ENCODE data around the gene ESR2. TPM values are rescaled to one million over a fixed set of nuclear protein-coding genes. Genes with fewer than 3 reads are reported as not detected.

ESR2 gene
- total RNA-seq, 4 donors from 2014 or later = 0.27 to 1.0 (median 0.78) TPM; not detected in 1

DNA sequence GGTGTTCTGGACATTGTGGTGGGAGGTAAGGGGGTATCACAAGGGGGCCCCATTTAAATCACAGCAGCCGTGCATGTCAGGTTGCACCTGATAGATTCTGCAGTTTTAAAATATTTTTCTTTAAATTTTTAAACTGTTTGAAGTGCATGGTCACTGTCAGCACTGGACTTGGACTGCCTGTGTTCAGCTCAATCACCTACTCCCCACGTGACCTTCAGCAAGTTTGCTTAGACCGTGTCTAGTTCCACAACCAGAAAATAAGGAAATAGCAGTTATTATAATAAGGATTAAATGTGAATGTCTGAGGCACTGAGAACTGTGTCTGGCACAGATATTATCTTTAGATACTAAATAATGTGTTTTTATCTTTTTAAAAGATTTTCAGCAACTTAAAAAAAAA, 64.7 kb downstream of the ESR2 start:
- WGBS, 2 donors = 87 to 91% methylated on average over 3 of the region's 3 CpGs
- H3K27me3 ChIP-seq = no peaks in the 10 kb centered on the region
- no peak overlapping the region for H3K27ac ChIP-seq
- no peak for DNase-seq
- TF ChIP-seq POLR2A (IDR thresholded peaks at IDR 0.05) (no peak), CTCF (IDR thresholded peaks at IDR 0.05) (no peak)
- H3K4me1 ChIP-seq = no peaks in the 10 kb centered on the region
- intact Hi-C loops (cut with DNase I) = no loop called here
- H3K4me3 ChIP-seq (replicated peaks in 1 of 3) = no peak overlapping the region
- H3K36me3 ChIP-seq = peaks cover 47 to 51% of the 10 kb centered on the region in 2 donors
- H3K9me3 ChIP-seq = no peaks in the 10 kb centered on the region

DNA sequence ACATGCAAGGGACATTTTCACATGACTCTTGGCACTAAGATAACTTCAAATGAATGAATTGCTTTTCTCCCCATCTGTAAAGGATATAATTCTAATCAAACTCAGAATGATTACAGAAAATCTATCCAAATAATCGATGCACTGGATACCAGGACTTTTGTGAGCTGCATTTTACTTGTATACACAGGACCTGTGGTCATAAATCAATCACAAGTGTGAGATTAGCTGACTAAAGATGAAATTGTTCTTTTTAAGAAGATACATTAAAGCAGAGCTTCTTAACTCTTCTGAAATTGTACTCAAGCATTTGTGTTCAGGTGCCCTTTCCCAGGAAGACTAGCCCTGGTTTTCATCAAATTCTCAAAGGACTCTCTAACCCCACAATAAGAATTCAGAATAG, 66.3 kb downstream of the ESR2 start:
- WGBS, 2 donors = 93 to 100% methylated on average over 1 of the region's 1 CpG
- intact Hi-C loops (cut with DNase I) = no loop called here
- peaks cover 61 to 67% of the 10 kb centered on the region in 2 donors for H3K36me3 ChIP-seq
- H3K27ac ChIP-seq = no peak overlapping the region
- no peak overlapping the region for H3K4me3 ChIP-seq (replicated peaks in 1 of 3)
- H3K4me1 ChIP-seq = no peaks in the 10 kb centered on the region
- H3K9me3 ChIP-seq = no peaks in the 10 kb centered on the region
- no peak for TF ChIP-seq CTCF (IDR thresholded peaks at IDR 0.05)
- TF ChIP-seq POLR2A (IDR thresholded peaks at IDR 0.05) = no peak
- no peaks in the 10 kb centered on the region for H3K27me3 ChIP-seq
- DNase-seq = no peak

- H3K4me3 ChIP-seq (replicated peaks in 1 of 3) = no peak overlapping the region
- DNase-seq = no peak
- peaks cover 85 to 87% of the 10 kb centered on the region in 2 donors for H3K36me3 ChIP-seq
- no peak overlapping the region for H3K27ac ChIP-seq
- TF ChIP-seq POLR2A (IDR thresholded peaks at IDR 0.05) (no peak), CTCF (IDR thresholded peaks at IDR 0.05) (no peak)
- intact Hi-C loops (cut with DNase I) = no loop called here
- WGBS, 2 donors = 83 to 84% methylated on average over 5 to 9 of the region's 10 CpGs
- no peaks in the 10 kb centered on the region for H3K4me1 ChIP-seq
- no peaks in the 10 kb centered on the region for H3K27me3 ChIP-seq
- no peaks in the 10 kb centered on the region for H3K9me3 ChIP-seq
Observed at GRCh38 chr14:64225151-64225757, 68.9 kb downstream of the ESR2 start.

DNA sequence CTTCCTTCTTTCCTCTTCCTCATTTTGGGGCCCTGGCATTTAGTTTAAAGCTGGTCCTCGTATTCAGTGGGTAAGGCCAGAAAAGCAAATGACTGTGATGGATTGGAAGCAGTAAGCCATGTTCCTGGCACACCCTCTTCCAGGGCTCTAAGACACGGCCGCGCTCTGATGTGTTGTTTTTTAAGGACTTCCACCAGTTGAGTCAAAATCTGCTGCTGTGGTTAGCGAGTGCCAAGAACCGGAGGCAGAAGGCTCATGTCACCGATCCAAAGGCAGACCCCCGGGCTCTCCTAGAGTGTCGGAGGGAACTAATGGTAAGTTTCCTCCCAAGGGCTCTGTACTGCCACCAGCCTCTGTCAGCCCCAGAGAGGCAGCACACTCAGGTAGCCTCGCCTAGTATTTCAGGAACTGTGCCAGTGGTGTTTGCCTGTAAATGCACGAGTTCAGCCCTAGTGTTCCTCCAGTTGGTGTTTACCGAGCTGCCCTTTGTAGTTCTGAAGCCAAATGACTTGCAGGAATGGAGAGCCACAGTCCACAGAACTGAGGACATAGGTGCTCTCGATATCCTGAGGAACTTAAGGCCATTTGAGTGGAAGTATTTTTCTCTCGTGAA, 72.7 kb downstream of the ESR2 start:
- Histone ChIP-seq H3K9me3 (no peaks in the 10 kb centered on the region), H3K27ac (no peak overlapping the region), H3K36me3 (peaks cover 74 to 92% of the 10 kb centered on the region in 2 donors), H3K4me1 (no peaks in the 10 kb centered on the region), H3K4me3 (replicated peaks in 1 of 3) (no peak overlapping the region), H3K27me3 (no peaks in the 10 kb centered on the region)
- no peak for DNase-seq
- 90 to 92% methylated on average over 13 to 14 of the region's 14 CpGs for WGBS, 2 donors
- intact Hi-C loops (cut with DNase I) = no loop called here
- TF ChIP-seq CTCF (IDR thresholded peaks at IDR 0.05) (no peak), POLR2A (IDR thresholded peaks at IDR 0.05) (no peak)

- no peak overlapping the region for H3K27ac ChIP-seq
- H3K4me1 ChIP-seq = no peaks in the 10 kb centered on the region
- no peaks in the 10 kb centered on the region for H3K27me3 ChIP-seq
- no peaks in the 10 kb centered on the region for H3K9me3 ChIP-seq
- TF ChIP-seq CTCF (IDR thresholded peaks at IDR 0.05) = no peak
- TF ChIP-seq POLR2A (IDR thresholded peaks at IDR 0.05) = no peak
- 85 to 87% methylated on average over 7 to 13 of the region's 14 CpGs for WGBS, 2 donors
- peaks cover 73 to 99% of the 10 kb centered on the region in 2 donors for H3K36me3 ChIP-seq
- intact Hi-C loops (cut with DNase I) = no loop called here
- DNase-seq = no peak
- H3K4me3 ChIP-seq (replicated peaks in 1 of 3) = no peak overlapping the region
Observed at GRCh38 chr14:64220466-64220865, 73.7 kb downstream of the ESR2 start.
